ENCODE results near the gene NUDT13.
A peak's percentile ranks its signal among the peaks of the same experiment; 100 is the strongest.

NUDT13 gene

GRCh38 chr10:73110345-73110849 is at the start of gene NUDT13:
Gene NUDT13, plus strand, starts transcription at chr10:73110455. Its CDS starts 3,911 bp downstream, at chr10:73114366.
- DNase-seq (ENCODE audit: extremely low read depth in 1 of 2, low read depth in 1 of 2) = peak in 1 of 2 donors; percentile 26

DNA sequence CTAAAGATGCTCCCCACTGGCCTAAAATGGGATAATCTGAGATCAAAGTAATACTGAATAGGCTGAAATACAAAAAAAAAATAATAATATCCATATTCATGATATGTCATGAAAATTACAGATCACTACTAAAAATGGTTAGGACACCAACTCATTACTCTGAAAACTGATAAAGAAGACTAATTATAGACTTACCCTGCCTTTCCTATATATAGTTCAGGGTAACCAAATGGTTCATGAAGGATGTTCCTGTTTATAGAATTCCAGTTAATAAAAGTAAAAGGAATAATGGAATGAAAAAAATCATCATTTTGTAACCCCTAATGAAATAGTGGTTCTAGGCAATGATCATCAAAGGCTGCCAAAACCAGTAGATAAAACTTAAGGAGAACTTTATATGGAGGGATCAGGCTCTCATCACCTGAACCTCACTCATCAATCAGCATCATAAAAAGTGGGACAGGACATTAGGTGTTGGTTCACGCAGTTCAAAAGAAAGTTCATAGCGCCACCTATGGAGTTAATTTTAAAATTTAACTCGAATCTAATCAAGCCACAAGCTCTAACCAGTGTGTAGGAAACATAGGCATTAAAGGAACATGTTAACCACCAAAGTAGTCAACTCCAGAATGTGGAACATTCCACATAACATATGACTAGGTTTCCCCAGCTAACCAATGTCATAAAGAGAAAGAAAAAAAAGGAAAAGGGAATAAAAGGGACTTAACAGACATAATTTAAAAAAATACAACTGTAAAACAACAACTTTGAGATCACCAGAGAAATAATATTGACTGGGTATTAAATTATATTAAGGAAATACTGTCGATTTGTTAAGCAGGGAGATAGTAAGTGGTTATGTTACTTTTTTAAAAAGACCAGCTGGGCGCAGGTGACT is 49.3 kb upstream of the NUDT13 start:
- no peak for DNase-seq (ENCODE audit: extremely low read depth in 1 of 2, low read depth in 1 of 2)

DNA sequence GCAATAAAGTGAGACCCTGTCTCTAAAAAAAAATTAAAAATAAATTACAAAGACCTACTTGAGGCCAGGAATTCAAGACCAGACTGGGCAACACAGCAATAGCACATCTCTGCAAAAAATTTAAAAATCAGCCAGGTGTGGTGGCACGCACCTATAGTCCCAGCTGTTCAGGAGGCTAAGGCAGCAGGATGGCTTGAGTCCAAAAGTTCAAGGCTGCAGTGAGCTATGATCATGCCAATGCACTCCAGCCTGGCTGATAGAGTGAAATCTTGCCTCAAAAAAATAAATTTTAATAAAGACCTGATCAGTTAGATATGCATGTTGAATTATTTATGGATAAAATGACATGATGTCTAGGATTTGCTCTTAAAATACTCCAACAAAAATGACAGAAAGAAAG is 48.5 kb upstream of the NUDT13 start:
- no peak for DNase-seq (ENCODE audit: extremely low read depth in 1 of 2, low read depth in 1 of 2)

- no peak for DNase-seq (ENCODE audit: extremely low read depth in 1 of 2, low read depth in 1 of 2)
These were observed 44.8 kb upstream of the NUDT13 start for GRCh38 chr10:73065441-73065840.

GRCh38 chr10:73073627-73074026 is 36.6 kb upstream of the NUDT13 start:
- DNase-seq (ENCODE audit: extremely low read depth in 1 of 2, low read depth in 1 of 2) = no peak

- no peak for DNase-seq (ENCODE audit: extremely low read depth in 1 of 2, low read depth in 1 of 2)
These were observed 34.4 kb upstream of the NUDT13 start for GRCh38 chr10:73075829-73076228.

DNA sequence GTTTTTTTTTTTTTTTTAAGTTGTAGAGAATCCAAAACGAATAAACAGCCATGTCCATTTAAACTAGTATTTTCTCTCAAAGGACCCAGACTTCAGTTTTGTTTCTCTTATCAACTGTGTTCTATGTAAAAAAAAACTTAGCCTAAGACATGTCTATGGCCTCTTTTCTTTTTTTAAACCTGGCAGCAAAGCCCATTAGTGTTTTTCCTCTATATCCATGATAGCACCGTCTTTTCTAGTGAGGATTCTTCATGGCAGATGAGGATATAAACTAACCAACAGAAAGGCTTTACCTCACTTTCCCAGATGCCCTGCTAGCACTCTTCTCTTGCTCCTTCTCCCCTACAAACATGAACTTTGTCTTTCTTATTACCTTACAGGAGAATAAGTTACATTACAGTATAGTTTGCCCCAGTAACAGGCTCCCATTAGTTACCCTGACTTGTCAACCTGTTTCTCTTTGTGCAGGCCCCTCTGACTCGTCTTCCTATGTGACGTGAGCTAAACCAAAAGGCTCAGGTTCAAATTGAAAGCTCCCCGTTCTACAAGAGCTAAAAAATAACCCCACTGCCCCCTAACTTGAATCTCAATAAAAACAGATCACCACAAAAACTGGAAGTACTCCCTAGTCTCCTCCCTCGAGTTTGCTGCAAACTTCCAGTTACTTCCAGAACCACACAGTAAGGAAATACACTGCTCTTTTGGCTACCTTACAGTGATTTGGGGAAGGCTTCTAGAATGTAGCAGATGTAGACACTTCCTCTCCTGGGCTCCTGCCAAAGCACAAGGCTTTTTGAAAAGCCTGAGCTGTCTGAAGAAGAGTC is 33.7 kb upstream of the NUDT13 start:
- DNase-seq (ENCODE audit: extremely low read depth in 1 of 2, low read depth in 1 of 2) = no peak

GRCh38 chr10:73079779-73080541 is 30.3 kb upstream of the NUDT13 start:
- no peak for DNase-seq (ENCODE audit: extremely low read depth in 1 of 2, low read depth in 1 of 2)

DNA sequence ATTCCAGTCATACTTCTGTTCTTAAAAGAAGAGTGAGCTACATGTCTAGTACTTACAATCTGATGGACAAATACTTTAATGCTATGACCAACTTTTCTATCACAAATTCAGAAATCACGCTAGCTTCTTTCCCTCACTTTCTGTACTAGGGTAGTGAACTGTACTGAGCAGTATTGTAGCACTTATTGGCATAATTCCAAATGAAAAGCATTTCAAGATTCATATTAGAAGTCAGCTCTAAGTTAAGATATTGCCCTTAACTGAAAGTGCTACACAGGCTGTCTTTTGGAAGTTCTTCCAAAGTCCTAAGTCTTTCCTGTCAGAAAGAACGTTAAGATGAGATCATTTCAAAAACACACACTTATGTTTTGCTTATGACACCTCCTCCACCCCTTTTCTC is 27.0 kb upstream of the NUDT13 start:
- DNase-seq (ENCODE audit: extremely low read depth in 1 of 2, low read depth in 1 of 2) = no peak

DNA sequence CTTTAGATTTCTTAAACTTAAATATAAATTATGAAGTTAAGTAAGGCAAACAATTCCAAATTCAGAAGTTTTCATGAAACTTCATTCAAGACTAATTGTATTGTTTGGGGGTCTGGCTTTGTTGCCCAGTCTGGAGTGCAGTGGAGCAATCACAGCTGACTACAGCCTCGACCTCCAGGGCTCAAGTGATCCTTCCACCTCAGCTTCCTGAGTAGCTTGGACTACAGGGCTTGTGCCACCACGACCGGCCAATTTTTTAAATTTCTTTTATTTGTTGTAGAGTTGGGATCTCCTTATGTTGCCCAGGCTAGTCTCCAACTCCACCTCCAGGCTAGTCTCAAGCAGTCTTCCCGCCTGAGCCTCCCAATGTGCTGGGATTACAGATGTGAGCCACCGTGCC is 26.0 kb upstream of the NUDT13 start:
- DNase-seq (ENCODE audit: extremely low read depth in 1 of 2, low read depth in 1 of 2) = no peak

DNA sequence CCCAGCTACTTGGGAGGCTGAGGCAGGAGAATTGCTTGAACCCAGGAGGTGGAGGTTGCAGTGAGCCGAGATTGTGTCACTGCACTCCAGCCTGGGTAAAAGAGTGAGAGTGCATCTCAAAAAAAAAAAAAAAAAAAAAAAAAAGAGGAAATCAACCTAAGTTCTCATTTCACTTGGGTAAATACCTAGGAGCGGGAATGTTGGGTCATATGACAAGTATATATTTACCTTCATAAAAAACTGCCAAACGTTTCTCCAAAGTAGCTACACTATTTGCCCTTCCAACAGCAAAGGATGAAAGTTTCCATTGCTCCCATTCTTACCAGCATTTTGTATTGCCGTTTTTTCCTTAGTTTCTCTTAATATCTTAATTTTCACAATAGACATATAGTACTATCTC is 23.4 kb upstream of the NUDT13 start:
- no peak for DNase-seq (ENCODE audit: extremely low read depth in 1 of 2, low read depth in 1 of 2)

- DNase-seq (ENCODE audit: extremely low read depth in 1 of 2, low read depth in 1 of 2) = no peak
These were observed 22.0 kb upstream of the NUDT13 start for GRCh38 chr10:73088304-73088703.

DNA sequence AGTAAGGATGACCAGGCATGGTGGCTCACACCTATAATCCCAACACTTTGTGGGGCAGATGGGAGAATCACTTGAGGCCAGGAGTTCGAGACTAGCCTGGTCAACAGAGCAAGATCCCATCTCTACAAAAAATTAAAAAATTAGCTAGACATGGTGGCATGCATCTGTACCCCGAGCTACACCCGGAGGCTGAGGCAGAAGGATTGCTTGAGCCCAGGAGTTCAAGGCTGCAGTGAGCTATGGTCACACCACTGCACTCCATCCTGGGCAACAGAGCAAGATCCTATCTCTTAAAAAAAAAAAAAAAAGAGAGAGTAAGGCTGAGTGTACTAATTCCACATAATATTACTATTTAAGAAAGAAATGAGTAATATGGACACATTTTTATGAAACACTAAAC is 17.4 kb upstream of the NUDT13 start:
- DNase-seq (ENCODE audit: extremely low read depth in 1 of 2, low read depth in 1 of 2) = no peak

- DNase-seq (ENCODE audit: extremely low read depth in 1 of 2, low read depth in 1 of 2) = no peak
These were observed 16.1 kb upstream of the NUDT13 start for GRCh38 chr10:73093922-73094850.

- DNase-seq (ENCODE audit: extremely low read depth in 1 of 2, low read depth in 1 of 2) = no peak
These were observed 15.2 kb upstream of the NUDT13 start for GRCh38 chr10:73094986-73095480.

DNA sequence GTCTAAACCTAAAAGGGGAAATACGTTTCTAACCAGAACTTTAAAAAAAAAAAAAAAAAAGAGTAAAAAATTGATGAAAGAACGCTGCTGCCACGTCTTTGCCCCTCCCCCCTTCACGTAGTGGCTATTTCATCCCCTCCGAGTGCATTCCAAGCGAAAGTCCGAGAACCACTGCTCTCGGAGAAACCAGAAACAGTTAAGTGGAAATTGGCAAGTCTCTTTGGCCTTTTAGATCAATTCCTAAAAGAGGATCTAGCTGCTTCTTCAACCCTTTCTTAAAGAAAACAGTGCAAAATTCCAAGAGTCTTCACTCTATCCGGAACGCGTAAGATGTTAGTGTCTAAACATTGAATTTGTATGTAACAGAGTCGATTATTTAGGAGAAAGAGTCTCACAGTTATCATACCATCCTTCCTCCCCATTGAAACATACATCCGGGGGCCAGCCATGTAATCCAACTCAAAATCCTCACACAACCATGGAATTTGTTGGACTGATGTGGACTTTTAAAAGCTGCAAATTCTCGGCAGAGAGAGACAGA is 14.7 kb upstream of the NUDT13 start:
- DNase-seq (ENCODE audit: extremely low read depth in 1 of 2, low read depth in 1 of 2) = no peak

DNA sequence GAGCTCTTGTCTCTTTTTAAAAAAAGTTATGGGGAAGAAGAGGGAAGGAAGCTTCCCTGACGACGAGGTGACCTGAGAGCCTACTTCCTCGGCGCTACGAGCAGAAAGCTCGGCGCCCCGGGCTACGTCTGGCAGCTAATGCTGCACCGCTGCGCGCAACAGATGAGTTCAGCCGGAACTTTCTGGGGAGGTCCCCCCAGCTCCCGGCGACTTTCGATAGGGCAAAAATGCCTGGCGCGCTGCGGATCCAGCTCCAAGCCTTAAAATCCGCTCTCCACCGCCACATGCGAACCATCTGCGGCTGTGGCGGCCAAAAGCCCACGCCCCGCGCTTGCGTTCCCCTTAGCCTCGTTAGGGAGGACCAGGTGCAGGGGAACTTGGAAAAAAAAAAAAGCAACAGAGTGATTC is 14.2 kb upstream of the NUDT13 start:
- peak; percentile 53 to 64 for DNase-seq (ENCODE audit: extremely low read depth in 1 of 2, low read depth in 1 of 2)

DNA sequence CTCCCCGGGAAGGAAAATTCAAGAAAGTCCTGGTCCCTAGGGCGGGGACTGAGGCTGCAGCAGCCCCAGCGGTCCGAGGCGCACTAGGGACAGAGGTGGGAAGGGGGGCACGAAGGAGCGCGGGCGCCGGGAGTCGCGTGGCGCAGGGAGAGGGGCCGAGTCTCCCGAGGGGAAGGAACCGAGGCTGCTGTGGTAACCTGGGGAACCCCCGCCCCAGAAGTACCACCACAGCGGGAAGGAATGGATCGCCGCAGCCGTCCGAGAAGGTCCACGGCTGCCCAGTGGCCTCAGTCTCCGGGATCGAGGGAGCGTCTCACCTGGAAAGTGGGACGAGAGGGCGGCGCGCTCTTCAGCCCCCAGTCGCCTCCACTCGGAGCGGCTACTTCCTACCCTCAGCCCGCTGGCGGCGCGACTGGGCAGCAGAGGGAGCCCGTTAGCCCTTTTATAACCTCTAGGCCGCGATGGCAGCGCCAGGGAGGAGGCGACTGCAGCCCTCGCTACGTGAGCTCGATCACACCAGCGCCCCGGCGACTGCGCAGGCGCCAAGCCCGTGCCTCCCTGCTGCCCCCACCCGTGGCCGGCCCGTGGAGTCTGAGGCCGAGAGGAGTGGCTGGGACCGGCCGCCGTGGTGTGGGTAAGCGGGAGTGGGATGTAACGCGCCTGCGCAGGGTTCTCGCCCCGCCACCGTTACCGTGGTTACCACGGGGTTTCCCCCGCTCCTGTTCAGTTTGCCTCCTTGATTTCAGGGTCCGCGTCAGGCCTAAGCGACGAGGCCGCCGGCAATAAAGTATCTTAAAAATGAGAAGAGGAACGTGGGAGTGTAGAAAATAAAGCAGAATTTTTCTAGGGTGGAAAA is 13.6 kb upstream of the NUDT13 start, which contains the start of gene P4HA1:
TSS of gene P4HA1 (minus strand) at position 418 of the 856 bp plus-strand sequence. CDS start 21,983 bp downstream, outside the sequence.
- peak; percentile 98 to 99 for DNase-seq (ENCODE audit: extremely low read depth in 1 of 2, low read depth in 1 of 2)
